Measurements from ENCODE around the gene BEND6.

DNA sequence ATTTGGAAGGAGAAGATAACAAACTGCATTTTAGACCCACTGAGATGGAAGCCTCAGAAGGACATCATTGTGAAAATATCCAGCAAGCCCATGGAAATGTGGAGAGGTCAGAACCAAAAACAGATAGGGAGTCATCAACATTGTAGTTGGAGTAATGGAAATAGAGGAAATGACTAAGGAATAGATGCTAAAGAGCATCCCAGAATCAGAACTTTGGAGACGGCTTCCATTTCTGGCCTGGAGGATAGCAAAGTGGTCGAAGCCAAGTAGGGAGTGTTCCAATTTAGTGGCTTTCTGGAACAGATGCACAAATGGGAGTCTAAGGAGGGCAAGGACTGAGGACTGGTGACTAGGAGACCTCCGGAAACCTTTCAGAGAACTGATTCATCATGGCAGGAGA, 3.6 kb downstream of the BEND6 start:
- TF ChIP-seq POLR2A (IDR thresholded peaks at IDR 0.05) (no peak), CTCF (IDR thresholded peaks at IDR 0.05) (no peak), EP300 (IDR thresholded peaks at IDR 0.05; ENCODE audit: low read depth) (no peak)
